NCI-H1048 (cell line): Measurements from ENCODE around the gene TBCD.

Experiments used
- DNase-seq: peaks from one replicate; lab custom pipeline; 2025; lab: John Stamatoyannopoulos, UW

TBCD gene

DNA sequence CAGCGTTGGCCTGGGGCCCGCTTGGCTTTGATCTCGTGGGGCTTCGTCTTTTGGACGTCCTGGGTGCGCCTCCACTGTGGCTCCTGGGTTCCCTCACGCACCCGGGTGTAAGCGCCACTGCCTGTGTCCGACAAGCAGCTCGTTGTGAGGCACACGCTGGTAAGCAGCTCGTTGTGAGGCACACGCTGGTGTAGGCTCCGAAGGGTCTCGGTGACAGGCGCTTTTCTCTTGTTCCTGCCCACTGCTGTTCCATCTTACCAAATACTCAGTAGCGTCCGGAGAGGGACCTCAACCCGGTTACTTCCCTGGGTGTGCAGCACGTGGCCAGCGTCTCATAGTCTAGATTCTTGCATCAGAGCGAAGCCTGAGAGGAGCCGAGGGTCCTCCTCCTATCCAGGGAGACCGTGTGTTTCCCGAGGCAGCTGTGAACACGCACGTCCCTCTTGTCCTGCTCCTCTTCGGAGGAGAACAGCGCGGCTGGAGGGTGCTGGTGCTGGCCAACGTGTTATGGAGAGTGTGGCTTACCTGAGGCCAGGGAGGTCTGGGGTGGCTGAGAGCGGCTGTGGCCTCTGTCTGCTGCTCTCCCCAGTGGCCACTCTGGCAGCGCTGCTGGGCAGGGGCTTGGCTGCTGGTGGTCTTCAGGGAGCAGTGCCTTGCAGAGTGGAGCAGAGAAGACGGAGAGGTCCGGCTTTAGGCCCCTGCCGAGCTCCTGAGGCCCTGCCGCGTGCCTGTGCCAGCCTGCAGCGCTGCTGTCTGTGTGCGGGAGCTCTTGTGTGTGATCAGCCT lies 120.1 kb downstream of the TBCD start:
- DNase-seq: no peak

DNA sequence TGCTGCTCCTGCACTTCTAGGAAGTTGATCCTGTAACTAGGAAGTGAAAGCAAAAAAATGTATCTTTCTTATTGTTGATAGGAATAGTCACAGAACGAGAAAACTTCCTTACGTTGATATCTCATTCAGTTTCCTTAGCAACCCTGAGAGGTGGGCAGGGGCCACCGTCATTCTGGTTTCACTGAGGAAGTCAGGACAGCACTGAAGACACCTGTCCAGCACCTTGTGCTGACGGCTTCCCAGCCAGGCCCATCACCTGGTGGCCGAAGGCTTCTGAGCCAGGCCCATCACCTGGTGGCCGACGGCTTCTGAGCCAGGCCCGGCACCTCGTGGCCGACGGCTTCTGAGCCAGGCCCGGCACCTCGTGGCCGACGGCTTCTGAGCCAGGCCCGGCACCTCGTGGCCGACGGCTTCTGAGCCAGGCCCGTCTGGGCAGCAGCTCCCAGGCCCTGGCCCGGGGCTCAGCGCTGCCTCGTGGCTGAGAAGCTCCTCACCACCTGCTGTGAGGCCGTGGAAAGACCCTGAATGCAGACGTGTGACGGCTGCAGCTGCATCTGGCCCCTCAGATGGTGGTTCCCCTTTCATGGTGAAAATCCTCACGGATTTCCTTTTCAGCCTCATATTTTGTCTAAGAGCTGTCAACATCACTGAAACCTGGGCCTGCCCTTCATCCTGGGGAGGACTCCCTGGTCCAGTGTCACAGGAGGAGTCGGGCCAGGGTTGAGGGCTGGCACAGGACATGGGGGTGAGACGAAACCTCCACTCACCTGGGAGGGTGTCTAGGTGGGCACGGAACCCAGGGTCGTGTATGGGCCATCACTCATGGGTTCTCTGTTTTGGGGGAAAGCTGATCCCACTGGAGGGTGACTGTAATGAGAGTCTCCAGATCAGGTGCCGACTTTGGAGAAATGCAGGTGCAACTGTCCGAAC lies 121.0 kb downstream of the TBCD start:
- no peak for DNase-seq

DNA sequence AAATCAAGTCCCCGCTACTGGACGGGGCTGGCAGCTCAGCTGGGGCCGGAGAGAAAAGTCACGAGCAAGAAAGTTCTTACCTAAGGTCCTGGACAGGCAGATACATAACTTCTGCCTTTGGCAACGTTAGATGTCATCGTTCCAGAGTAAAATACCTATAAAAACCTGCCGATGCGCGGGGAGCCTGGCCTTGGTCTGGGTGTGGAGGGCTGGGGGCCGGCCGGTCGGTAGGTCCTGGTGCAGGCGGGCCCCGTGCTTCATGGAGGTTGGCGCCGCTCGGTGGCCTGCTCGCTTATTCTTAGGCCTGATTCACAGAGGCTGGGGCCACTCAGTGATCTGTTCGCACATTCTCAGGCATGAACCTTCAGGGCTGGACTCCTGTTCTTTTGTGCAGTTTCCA lies 121.7 kb downstream of the TBCD start:
- DNase-seq: no peak

DNA sequence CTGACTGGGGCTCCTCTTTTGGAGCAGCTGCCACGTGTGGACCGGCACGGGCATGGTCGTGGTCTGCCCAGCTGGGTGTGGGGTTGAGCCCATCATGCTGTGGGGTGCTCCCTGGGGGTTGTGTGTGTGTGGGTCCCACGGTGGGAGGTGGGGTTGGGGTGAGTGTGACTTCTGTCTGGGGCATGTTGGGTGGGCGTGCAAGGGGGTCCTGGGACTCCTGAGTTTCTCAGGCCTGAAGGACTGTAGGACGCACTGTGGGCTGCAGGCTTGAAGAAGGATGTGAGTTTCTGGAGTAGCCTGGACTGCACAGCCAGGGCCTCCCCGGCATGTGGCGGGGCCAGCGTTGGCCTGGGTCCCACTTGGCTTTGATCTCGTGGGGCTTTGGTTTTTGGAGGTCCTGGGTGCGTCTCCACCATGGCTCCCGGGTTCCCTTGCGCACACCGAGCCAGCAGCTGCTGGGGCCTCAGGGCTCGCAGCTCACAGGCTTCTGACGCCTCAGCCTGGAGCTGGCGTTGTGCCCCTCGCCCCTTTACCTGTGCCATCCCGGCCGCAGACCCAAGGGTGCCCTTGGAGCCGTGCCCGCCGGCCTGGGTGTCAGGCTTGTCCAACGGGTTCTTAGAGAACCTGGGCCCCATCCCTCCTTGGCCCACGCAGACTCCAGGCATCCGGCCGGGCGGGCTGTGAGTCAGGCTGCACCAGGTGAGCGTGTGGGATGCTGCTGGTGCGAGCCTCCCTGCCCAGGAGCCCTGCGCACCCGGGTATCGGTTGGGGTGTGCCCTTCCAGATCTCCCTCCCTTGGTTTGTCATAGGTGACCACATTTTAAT lies 122.4 kb downstream of the TBCD start:
- no peak for DNase-seq

DNA sequence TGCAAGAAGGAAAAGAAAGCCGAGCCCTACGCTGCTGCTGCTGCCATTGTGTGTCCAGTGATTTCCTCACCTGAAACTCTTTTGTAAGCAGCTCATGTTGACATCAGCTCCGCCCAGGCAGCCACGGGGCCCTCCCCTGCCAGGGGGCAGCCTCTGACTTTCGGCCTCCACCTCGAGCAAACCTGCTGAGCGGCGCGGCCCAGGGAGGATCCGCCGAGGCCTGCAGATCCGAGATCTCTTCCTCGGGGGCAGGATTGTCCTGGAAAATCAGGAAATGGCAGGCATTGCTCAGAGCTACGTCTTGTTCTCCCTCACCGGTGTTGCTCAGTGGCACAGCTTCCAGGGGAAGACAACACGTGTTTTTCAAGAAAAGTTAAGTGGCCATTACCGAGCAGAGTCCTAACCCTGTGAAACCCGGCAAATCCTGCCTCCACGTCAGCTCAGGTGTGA lies 123.6 kb downstream of the TBCD start:
- DNase-seq: peak; percentile 36

DNA sequence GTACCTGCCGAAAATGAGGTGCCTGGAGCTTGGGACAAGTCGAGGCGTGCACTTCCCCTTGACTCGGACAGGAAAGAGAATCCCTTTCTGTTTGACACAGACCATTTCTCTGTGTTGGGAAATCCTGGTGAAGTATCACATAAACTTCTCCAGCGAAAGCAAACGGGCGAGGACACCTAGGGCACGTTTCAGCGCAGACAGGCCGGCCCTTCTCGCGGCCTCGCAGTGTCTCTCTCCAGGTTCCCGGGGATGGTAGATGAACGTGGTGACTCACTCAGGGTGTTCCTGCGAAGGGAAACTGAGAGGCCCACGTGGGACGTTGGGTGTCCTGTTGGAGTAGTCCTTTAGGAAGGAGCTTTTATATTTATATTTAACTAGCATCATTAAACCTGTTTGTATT lies 124.3 kb downstream of the TBCD start:
- no peak for DNase-seq

DNA sequence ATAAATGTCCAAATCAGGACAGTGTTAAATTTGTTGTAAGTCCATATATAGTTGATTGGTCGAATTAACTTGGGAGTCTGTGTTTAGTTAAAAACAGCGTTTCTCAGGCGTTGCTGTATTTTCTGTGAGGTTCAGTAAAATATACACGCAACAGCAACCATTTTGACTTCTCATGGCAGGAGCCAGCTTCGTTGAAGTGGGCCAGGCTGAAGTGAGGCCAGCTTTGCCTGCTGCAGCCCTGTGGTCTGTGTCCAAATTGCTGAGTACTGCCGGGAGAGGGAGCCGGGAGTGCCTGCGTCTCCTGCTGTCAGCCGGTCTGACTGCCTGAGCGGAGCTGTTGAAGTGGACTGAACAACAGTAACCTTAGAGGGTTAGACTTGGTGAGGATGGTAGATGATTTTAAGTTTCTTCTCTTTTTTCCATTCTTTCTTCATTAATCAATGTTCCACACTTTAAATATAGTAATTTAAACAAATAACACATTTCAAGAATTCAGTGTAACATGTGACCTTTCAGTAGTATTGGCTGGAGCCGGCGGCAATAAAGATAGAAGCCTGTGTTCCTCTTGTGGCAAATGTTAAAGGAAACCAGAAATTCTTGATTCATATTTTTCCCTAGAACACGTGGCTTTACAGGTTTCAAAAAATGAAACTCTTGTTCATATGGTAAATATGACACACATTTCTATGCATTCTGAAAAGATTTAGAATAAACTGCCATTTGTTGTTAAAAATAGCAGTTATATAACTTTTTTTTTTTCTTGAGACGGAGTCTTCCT lies 124.9 kb downstream of the TBCD start:
- no peak for DNase-seq

DNA sequence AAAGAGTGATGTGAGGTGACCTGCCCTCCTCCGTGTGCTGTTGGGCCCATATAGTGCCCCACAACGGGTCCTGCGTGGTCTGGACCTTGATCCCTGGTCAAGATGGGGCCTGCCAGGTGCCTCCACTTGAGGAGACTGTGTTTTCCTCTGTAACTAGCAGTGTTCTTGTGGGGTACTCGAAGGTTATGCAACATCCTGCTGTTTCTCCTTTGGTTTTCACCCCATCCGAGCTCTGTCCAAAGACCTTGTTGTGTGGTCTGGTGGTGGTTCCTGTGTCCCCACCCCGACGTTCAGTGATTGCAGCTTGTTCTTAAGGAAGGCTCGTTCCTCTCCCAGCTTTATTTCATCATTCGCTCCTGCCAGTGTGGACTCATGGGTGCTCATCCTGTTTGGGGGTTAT lies 126.7 kb downstream of the TBCD start:
- DNase-seq: no peak

DNA sequence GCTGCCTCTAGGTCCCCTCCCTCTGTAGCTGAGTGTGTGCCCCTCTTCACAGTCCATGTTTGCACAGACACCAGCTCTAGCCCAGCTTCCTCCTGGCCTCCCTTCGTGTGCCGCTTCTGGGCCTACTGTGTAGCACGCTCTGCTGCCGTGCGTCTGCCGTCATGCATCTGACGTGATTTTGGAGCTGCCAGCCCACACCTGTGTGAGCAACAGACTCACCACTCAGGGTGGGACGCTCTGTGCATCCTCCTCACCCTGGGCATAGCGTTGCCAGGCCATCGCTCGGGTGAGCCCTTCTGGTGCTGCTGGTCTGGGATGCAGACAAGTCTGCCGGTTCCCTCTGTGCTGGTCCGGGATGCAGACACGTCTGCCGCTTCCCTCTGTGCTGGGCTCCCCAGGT lies 127.4 kb downstream of the TBCD start:
- DNase-seq: no peak

DNA sequence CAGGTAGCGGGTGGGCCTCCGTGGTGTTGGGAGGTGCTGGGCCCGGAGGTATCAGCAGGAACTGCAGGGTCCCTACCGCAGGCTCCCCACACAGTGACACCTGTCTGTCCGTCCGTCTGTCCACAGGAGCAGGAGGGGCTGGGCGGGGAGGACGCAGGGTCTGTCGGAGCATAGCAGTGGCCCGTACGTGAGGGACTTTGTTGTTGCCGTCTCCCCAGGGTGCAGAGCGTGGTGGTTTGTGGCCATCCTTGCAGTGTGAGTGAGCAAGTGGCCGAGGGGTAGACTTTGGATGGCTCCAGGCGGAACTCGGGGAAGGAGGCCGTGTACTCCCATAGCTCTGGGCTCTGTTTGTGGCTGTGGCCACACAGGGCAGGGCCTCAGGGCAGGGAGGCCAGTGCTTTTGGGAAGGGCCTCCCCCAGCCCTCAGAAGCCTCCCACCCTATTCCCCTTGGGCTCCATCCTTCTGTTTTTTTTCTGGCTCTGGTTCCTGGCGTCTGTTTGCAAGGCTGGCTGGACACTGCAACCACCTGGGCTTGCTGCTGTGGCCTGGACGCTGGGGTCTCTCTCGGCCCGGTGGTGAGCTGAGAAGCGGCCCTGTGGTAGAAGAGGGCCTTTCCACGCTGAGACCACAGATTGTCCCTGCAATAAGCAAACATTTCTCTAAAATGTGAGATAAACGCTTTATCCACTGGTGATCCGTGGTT lies 128.9 kb downstream of the TBCD start:
- no peak for DNase-seq

DNA sequence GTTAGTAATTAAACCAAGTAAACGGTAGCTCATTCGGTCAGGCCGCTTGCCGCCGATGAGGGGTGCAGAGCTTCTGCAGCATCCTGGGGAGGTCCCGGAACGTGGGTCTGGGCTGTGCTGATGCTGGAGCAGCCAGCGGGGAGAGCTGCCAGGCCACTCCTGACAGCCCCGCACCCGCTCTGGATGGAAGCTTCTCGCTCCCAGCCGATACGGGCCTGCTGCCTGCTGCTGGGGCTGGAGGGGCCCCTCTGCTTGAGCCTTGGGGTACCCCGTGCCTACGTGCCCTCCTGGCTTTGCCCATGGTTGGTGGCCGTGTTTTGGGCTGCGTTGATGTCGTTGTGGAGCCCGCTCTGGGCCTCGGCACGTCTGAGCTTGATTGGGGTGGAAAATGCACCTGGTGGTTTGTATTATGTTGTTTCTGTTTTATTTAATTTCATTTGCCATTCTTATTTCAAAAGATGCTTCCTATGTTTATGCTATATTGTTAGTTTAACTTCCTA lies 129.5 kb downstream of the TBCD start:
- no peak for DNase-seq

DNA sequence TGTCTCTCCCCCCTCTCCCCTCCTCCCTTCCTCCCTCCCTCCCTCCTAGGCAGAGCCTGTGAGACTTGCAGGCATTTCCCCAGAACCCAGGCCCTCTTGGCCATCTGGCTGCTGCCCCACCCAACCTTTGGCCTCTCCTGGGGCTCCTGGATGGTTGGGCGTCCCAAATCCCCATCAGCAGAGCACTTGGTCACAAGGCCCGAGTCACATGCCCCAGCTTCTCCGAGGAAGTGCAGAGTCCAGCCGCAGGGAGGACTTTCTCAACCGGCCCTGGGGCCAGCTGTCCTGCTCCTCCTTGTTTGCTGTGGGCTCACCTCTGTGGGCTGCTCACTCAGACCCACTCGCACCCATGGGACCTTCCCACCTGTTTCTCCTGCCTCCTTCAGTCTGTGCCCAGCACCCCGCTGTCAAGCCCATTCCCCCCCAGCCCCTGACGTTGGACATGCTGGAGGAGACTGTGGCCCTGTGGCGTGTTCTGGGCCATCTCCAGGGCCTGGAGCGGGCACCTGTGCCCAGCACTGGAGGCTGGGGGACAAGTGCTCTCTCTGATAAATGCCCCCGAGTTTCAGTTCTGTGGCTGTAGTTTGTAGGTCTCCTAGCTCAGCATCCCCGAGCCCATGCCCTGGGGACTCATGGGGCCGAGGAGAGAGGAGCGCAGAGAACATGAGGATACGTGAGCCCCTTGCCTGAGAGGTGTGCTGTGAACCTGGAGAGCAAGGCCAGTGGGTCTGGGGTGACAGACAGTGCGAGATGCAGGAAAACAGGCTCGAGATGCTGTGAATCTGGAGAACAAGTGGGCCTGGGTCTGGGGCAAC lies 130.2 kb downstream of the TBCD start:
- DNase-seq: no peak

DNA sequence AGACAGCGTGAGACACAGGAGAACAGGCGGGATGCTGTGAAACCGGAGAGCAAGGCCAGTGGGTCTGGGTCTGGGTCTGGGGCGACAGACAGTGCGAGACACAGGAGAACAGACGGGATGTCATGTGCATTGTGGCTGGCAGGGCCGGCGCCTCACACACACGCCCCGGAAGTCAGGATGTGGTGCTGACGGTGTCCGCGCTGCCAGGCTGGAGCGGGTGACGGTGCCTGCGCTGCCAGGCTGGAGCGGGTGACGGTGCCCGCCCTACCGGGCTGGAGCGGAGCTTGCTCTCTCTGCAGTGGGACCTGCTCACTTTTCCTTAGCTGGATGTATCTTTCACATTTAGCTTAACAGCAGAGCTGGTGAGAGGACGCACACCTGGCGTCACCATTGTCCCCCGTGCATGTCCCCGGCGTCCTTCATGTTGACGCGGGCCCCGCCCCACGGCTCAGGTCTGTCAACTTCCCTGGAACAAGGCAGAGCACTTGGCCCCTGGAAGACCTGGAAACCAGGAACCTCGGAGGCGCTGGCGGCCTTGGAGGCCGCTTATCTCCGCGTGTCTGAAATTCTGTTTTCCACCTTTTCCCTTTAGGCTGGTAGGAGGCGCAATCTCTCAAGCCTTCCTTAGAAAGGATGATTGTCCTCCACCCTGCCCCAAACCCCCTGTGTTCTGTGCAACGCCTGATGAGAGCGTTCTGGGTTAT lies 131.0 kb downstream of the TBCD start:
- no peak for DNase-seq

DNA sequence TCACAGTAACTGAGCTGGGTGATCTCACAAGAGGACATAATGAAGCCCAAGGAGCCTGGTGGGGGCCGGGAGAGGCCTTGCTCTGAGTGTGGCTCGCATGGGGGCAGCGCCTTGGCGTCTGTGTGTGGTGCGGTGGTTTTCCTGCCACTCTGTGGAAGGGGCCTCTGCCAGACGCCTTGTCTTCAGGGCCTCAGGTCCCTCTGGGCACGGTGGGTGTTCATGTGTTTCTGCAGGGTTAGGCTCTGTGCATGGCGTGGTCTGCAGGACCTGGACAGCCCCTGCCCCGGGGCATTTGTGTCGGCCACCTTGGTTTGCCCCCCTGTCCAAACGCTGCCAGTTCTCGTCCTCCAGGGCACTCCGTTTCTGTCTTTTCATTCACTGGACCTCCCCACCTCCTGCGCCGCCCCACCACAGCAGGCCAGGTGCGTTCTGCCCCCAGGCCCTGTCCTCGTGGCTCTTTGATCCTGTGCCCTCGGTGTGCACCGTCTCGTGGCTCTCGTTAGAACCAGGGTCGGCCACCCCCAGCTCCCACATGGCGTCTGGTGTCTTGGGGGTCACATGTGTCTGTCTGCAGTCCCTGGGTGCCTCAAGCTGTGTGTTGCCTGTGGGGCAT lies 131.7 kb downstream of the TBCD start:
- no peak for DNase-seq

DNA sequence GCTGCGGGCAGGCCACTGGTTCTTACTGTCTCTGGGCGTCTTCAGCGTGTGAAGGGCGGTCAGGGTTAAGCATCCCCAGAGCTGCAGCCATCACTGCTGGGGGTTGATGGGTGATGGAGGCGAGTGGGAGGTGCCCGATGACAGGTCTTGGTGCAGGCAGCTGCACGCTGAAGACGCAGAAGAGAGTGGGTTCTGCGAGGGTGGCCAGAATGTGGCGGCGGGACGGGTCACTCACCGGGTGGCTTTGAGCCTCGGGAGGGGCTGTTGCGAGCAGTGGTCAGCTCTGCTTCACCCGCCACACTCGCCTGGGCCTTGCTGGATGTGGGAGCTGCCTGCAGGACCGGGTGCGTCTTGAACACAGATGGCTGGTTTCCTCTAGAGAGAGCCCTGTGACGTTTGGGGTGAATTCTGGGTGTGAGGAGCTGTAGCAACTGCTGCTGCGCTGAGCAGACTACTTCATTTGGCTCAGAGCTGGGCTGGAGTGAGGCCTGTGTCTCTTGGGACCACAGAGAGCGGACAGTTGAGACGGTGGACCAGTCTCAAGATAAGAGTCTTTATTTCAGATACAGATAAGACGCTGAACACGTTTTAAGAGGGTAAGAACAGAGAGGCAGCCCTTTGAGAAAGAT lies 132.6 kb downstream of the TBCD start:
- no peak for DNase-seq

DNA sequence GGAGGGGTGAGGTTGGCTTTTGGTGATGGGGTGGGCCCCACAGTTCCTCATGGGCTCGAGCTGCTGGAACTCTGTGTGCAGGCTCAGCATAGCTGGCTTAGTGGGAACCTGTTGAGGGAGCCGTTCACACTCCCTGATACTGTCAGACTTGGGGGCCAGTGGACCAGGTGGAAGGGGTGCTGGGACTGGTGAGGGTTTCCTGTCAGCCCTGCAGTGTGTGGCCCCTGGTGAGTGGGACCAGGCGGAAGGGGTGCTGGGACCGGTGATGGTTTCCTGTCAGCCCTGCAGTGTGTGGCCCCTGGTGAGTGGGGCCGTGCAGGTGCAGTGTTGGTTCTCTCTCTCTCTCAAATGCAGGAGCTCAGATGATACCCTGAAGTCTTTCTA lies 133.1 kb downstream of the TBCD start:
- DNase-seq: no peak

DNA sequence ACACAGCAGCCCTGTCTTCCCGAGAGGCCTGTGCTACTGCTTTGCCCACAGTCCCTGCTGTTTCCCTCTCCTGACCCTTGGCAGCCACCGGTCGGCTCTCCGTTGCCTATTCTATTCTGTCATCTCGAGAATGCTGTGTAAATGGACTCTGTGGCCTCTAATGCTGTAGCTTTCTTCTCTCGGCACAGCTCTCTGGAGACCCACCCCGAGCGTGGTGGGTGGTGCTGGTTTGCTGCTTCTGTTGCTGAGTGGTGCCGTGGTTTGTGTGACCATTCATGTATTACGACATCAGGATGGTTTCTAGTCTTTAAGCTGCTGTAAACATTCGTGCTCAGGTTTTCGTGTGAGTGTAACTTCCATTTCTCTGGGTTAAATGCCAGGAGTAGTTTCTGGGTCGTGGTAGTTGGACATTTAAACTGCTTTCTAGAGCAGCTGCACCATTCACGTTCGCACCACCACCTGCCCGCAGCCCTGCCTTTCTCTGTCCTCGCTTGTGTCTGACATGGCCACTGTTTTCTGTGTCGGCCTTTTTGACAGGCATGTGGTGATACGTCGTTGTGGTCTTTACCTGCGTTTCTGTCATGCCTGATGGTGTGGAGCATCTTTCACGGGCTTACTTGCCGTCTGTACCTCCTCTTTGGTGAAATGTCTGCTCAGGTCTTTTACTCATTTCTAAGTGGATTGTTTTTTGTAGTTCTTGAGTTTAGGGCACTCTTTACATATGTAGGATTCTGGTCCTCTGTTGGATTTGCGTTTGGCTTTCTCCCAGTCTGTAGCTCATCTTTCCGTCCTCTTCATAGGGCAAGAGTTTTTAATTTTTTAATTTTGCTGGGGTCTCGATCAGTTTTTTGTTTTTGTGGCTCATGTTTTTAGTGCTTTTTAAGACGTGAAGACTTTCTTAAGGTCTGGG lies 135.6 kb downstream of the TBCD start:
- DNase-seq: no peak
